Brain microvascular endothelial cell (primary cell): ENCODE measurements around the gene HOXB9.

Experiments used
- DNase-seq: peaks from one replicate; pipeline ENCODE4 v3.0.0-alpha.2; 2020
- H3K27ac ChIP-seq: fragments of 250-450 bp; sonication (Bioruptor Pico); 2 replicates; pipeline ENCODE4 v1.5.1; 2020; ENCODE audit warnings: mild to moderate bottlenecking, moderate library complexity
- H3K27me3 ChIP-seq: fragments of 250-450 bp; sonication (Bioruptor Pico); replicated peaks from 2 replicates; pipeline ENCODE4 v1.5.1; 2020; ENCODE audit warnings: mild to moderate bottlenecking
- H3K36me3 ChIP-seq: fragments of 250-450 bp; sonication (Bioruptor Pico); replicated peaks from 2 replicates; pipeline ENCODE4 v1.5.1; 2020; ENCODE audit warnings: mild to moderate bottlenecking
- H3K4me3 ChIP-seq: 2 replicates; pipeline ENCODE4 v1.5.1; 2011; ENCODE audit warnings: low read depth, mild to moderate bottlenecking, control low read depth, low read length, moderate library complexity
- CTCF ChIP-seq: IDR thresholded peaks from 2 replicates; pipeline ENCODE4 v1.5.1; 2011; ENCODE audit warnings: low read depth, mild to moderate bottlenecking, moderate library complexity, low read length, control low read depth, inconsistent platforms; ENCODE audit errors: missing control alignments
- in situ Hi-C: cut with HindIII; loops from 2 replicates; pipeline ENCODE4 v1.10.0; 2017; ENCODE audit warnings: low sequenced_read_pairs, low pct_ligation_motif_present

HOXB9 gene

GRCh38 chr17:48613862-48614694 lies 12.1 kb downstream of the HOXB9 start:
- Histone ChIP-seq H3K27me3 (peaks cover 84% of the 10 kb centered on the region), H3K27ac (no peak overlapping the region), H3K4me3 (peak overlapping the region; percentile 12), H3K36me3 (no peaks in the 10 kb centered on the region)
- TF ChIP-seq CTCF: no peak
- DNase-seq: no peak
- in situ Hi-C loops: no loop called here

- H3K27ac ChIP-seq: no peak overlapping the region
- peak overlapping the region; percentile 27 for H3K4me3 ChIP-seq
- TF ChIP-seq CTCF: peak; percentile 27
These were observed 13.1 kb downstream of the HOXB9 start for GRCh38 chr17:48612854-48613691.

GRCh38 chr17:48612456-48612853 lies 13.7 kb downstream of the HOXB9 start:
- peaks cover 83% of the 10 kb centered on the region for H3K27me3 ChIP-seq
- peak overlapping the region; percentile 17 for H3K4me3 ChIP-seq
- no peak for TF ChIP-seq CTCF

More at GRCh38 chr17:48612854-48613691, 13.1 kb downstream of the HOXB9 start:
- DNase-seq: no peak
- Histone ChIP-seq H3K36me3 (no peaks in the 10 kb centered on the region), H3K27me3 (peaks cover 84% of the 10 kb centered on the region)
- in situ Hi-C loops: no loop called here

GRCh38 chr17:48611681-48612455 lies 14.3 kb downstream of the HOXB9 start:
- TF ChIP-seq CTCF: no peak
- no peak for DNase-seq
- in situ Hi-C loops: no loop called here
- Histone ChIP-seq H3K4me3 (peak overlapping the region; percentile 3), H3K36me3 (no peaks in the 10 kb centered on the region), H3K27ac (no peak overlapping the region), H3K27me3 (peaks cover 84% of the 10 kb centered on the region)

More at GRCh38 chr17:48612456-48612853, 13.7 kb downstream of the HOXB9 start:
- no peak for DNase-seq
- Histone ChIP-seq H3K27ac (no peak overlapping the region), H3K36me3 (no peaks in the 10 kb centered on the region)
- in situ Hi-C loops: no loop called here

- DNase-seq: no peak
- Histone ChIP-seq H3K36me3 (no peaks in the 10 kb centered on the region), H3K4me3 (peak overlapping the region; percentile 42), H3K27ac (no peak overlapping the region), H3K27me3 (peaks cover 84% of the 10 kb centered on the region)
- TF ChIP-seq CTCF: no peak
- in situ Hi-C loops: no loop called here
These were observed 14.9 kb downstream of the HOXB9 start for GRCh38 chr17:48611213-48611612.
